Astrocyte (in vitro differentiated cells and primary cell): ENCODE results near the gene ANAPC10. TPM values are rescaled to one million over a fixed set of nuclear protein-coding genes. Genes with fewer than 3 reads are reported as not detected.

Experiments used
- DNase-seq: peaks from one replicate; pipeline ENCODE4 v3.0.0-alpha.2; 2010; ENCODE audit warnings: low read depth
- FAIRE-seq: peaks from 2 replicates; lab custom pipeline; 2011; peaks lifted over from hg19 to GRCh38; lab: Jason Lieb, UNC
- H2AFZ ChIP-seq: 2 replicates; pipeline ENCODE4 v1.6.0; 2012; ENCODE audit warnings: low read depth, low read length, inconsistent platforms
- H3K27ac ChIP-seq: 2 replicates; pipeline ENCODE4 v1.5.1; 2011; ENCODE audit warnings: low read depth, low read length, inconsistent platforms
- H3K27me3 ChIP-seq: 2 replicates; pipeline ENCODE4 v1.6.0; 2011; ENCODE audit warnings: low read length, inconsistent platforms; ENCODE audit not compliant: insufficient read depth
- H3K36me3 ChIP-seq: 2 replicates; pipeline ENCODE4 v1.5.1; 2011; ENCODE audit warnings: low read length, inconsistent platforms; ENCODE audit not compliant: insufficient read depth
- H3K4me1 ChIP-seq: 2 replicates; pipeline ENCODE4 v1.5.1; 2011; ENCODE audit warnings: low read length, inconsistent platforms; ENCODE audit not compliant: insufficient read depth
- H3K4me2 ChIP-seq: 2 replicates; pipeline ENCODE4 v1.6.0; 2012; ENCODE audit warnings: low read length, inconsistent platforms
- H3K4me3 ChIP-seq: 2 replicates; pipeline ENCODE4 v1.5.1; 2011; ENCODE audit warnings: low read depth, mild to moderate bottlenecking, low read length, inconsistent platforms; ENCODE audit not compliant: insufficient read depth
- H3K79me2 ChIP-seq: 2 replicates; pipeline ENCODE4 v1.6.0; 2012; ENCODE audit warnings: mild to moderate bottlenecking, low read length, inconsistent platforms; ENCODE audit not compliant: insufficient read depth
- H3K9ac ChIP-seq: 2 replicates; pipeline ENCODE4 v1.6.0; 2012; ENCODE audit warnings: mild to moderate bottlenecking, low read length, inconsistent platforms
- H3K9me3 ChIP-seq: 2 replicates; pipeline ENCODE4 v1.5.1; 2012; ENCODE audit warnings: low read depth, mild to moderate bottlenecking, low read length, inconsistent platforms; ENCODE audit not compliant: insufficient read depth
- H4K20me1 ChIP-seq: 2 replicates; pipeline ENCODE4 v1.6.0; 2012; ENCODE audit warnings: low read length, inconsistent platforms; ENCODE audit not compliant: insufficient read depth
- H3K27ac Mint-ChIP-seq: one replicate; pipeline ENCODE4 v1.8.0; 2021; ENCODE audit warnings: mild to moderate bottlenecking, mixed read lengths; ENCODE audit not compliant: unreplicated experiment
- H3K27me3 Mint-ChIP-seq: one replicate; pipeline ENCODE4 v1.8.0; 2021; ENCODE audit warnings: low read depth, mixed read lengths; ENCODE audit not compliant: unreplicated experiment
- H3K36me3 Mint-ChIP-seq: one replicate; pipeline ENCODE4 v1.8.0; 2021; ENCODE audit warnings: low read depth, mixed read lengths; ENCODE audit not compliant: unreplicated experiment
- H3K4me1 Mint-ChIP-seq: one replicate; pipeline ENCODE4 v1.8.0; 2021; ENCODE audit warnings: low read depth, mixed read lengths; ENCODE audit not compliant: unreplicated experiment
- H3K4me3 Mint-ChIP-seq: one replicate; pipeline ENCODE4 v1.8.0; 2021; ENCODE audit warnings: mild to moderate bottlenecking, moderate library complexity, mixed read lengths; ENCODE audit not compliant: unreplicated experiment
- H3K9me3 Mint-ChIP-seq: one replicate; pipeline ENCODE4 v1.8.0; 2021; ENCODE audit warnings: mild to moderate bottlenecking, mixed read lengths; ENCODE audit not compliant: unreplicated experiment
- EZH2 ChIP-seq: IDR thresholded peaks from 2 replicates; pipeline ENCODE4 v1.6.1; 2012; ENCODE audit warnings: mild to moderate bottlenecking, low read length, inconsistent platforms; ENCODE audit not compliant: insufficient read depth
- total RNA-seq: library from RNA; stranded (reverse); gene quantifications from 2 replicates; pipeline ENCODE4 v1.2.1, GENCODE V29; 2021
- TF ChIP-seq, protein P1 (sequence below): IDR thresholded peaks from 2 replicates; pipeline ENCODE4 v1.5.1; 2011; ENCODE audit warnings: low read depth, mild to moderate bottlenecking, inconsistent platforms, low read length, moderate library complexity; ENCODE audit not compliant: insufficient read depth

The ANAPC10 gene
- total RNA-seq, 1 donor from 2014 or later, result 19.5 TPM

DNA sequence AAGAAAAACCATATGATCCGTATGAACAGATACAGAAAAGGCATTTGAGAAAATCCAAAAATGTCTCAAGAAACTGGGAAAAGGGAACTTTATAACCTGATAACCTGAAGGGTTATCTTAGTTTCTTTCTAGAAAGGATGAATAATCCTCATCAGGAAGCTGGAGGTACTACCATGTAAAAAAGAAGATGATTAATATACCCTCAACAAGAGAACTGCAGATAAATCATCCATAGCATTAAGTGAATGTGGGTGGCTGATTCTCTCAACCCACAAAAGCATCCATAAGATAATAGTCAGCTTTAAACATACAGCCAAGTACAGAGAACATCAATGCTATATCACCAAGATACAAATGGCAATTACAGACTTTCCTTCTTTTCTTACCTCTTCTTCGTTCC lies 26.4 kb downstream of the ANAPC10 start:
- H3K9me3 Mint-ChIP-seq, result peaks cover 1% of the 10 kb centered on the region
- TF ChIP-seq, protein P1, sequence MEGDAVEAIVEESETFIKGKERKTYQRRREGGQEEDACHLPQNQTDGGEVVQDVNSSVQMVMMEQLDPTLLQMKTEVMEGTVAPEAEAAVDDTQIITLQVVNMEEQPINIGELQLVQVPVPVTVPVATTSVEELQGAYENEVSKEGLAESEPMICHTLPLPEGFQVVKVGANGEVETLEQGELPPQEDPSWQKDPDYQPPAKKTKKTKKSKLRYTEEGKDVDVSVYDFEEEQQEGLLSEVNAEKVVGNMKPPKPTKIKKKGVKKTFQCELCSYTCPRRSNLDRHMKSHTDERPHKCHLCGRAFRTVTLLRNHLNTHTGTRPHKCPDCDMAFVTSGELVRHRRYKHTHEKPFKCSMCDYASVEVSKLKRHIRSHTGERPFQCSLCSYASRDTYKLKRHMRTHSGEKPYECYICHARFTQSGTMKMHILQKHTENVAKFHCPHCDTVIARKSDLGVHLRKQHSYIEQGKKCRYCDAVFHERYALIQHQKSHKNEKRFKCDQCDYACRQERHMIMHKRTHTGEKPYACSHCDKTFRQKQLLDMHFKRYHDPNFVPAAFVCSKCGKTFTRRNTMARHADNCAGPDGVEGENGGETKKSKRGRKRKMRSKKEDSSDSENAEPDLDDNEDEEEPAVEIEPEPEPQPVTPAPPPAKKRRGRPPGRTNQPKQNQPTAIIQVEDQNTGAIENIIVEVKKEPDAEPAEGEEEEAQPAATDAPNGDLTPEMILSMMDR, result no peak
- TF ChIP-seq EZH2, result no peak

DNA sequence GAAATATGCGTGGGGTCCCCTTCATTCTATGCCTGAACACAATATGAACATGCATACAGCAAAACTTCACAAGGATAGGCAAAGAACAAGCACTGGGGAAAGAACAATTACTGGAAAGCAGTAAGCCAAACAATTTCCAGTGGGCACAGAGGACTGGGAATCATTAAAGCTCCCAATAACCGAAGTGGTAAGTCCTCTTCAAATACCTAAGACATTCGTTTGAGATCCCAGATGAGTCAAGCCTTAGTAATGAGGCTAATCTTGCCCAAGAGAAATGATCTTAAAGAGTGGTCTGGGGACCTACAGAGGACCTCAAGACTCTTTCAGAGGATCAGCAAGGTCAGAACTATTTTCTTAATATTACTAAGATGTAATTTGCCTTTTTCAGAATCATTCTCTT lies 28.6 kb downstream of the ANAPC10 start:
- Histone ChIP-seq H3K79me2 (peaks cover 9% of the 10 kb centered on the region), H3K27ac (no peak overlapping the region), H3K9me3 (no peaks in the 10 kb centered on the region), H3K4me3 (no peak overlapping the region), H3K27me3 (no peaks in the 10 kb centered on the region), H3K4me1 (peaks cover 7% of the 10 kb centered on the region), H2AFZ (no peak overlapping the region), H3K9ac (no peak overlapping the region), H3K4me2 (peak overlapping the region; percentile 44), H3K36me3 (no peaks in the 10 kb centered on the region), H4K20me1 (no peaks in the 10 kb centered on the region)
- Mint-ChIP-seq H3K4me3 (no peak overlapping the region), H3K27ac (peak overlapping the region; percentile 37), H3K36me3 (peaks cover 7% of the 10 kb centered on the region), H3K27me3 (no peaks in the 10 kb centered on the region), H3K4me1 (peaks cover 22% of the 10 kb centered on the region), H3K9me3 (no peaks in the 10 kb centered on the region)
- peak; percentile 70 for DNase-seq
- peak; percentile 90 for FAIRE-seq
- no peak for TF ChIP-seq EZH2
- TF ChIP-seq, protein P1, result no peak

More for the DNA sequence above, 26.4 kb downstream of the ANAPC10 start:
- no peaks in the 10 kb centered on the region for H3K9me3 ChIP-seq
- no peak overlapping the region for H3K4me3 Mint-ChIP-seq
- no peak overlapping the region for H3K9ac ChIP-seq
- no peak overlapping the region for H3K27ac ChIP-seq
- no peaks in the 10 kb centered on the region for H4K20me1 ChIP-seq
- peaks cover 7% of the 10 kb centered on the region for H3K4me1 ChIP-seq
- FAIRE-seq (no peak), DNase-seq (no peak)
- H3K4me1 Mint-ChIP-seq, result peaks cover 20% of the 10 kb centered on the region
- H3K79me2 ChIP-seq, result peaks cover 19% of the 10 kb centered on the region
- H3K36me3 ChIP-seq, result no peaks in the 10 kb centered on the region
- H3K27me3 Mint-ChIP-seq, result no peaks in the 10 kb centered on the region
- peaks cover 11% of the 10 kb centered on the region for H3K36me3 Mint-ChIP-seq
- no peaks in the 10 kb centered on the region for H3K27me3 ChIP-seq
- peak overlapping the region; percentile 6 for H3K4me2 ChIP-seq
- no peak overlapping the region for H3K4me3 ChIP-seq
- no peak overlapping the region for H2AFZ ChIP-seq
- H3K27ac Mint-ChIP-seq, result no peak overlapping the region

DNA sequence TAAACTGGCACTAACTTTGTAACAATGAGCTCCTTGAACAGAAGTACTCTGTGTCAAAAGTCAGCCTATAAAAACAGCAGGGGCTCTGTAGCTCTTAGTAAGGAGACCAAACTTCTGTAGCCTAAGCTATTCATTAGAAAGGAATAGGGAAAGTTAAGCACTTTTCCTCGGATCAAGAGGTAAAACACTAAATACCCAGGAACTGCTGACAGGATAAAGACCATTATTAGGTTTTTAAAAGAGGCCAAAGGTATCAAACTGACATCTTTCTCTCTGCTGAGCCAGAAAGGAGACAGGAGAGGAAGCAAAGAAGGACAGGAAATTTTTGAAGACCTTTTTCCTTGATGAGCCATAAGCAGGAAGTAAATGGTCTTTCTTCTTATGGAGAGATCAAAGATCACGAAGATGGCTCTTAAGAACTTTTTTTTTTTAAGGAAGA lies 31.9 kb downstream of the ANAPC10 start:
- H3K4me3 Mint-ChIP-seq, result no peak overlapping the region
- H4K20me1 ChIP-seq, result no peaks in the 10 kb centered on the region
- H3K9ac ChIP-seq, result peak overlapping the region; percentile 18
- peak overlapping the region; percentile 47 for H3K27ac Mint-ChIP-seq
- peak overlapping the region; percentile 6 for H3K4me2 ChIP-seq
- H2AFZ ChIP-seq, result no peak overlapping the region
- FAIRE-seq (peak; percentile 34), DNase-seq (no peak)
- H3K4me1 Mint-ChIP-seq, result peaks cover 19% of the 10 kb centered on the region
- H3K27me3 Mint-ChIP-seq, result no peaks in the 10 kb centered on the region
- peaks cover 7% of the 10 kb centered on the region for H3K36me3 Mint-ChIP-seq
- H3K27me3 ChIP-seq, result no peaks in the 10 kb centered on the region
- no peaks in the 10 kb centered on the region for H3K9me3 ChIP-seq
- no peak overlapping the region for H3K4me3 ChIP-seq
- no peak overlapping the region for H3K27ac ChIP-seq
- TF ChIP-seq, protein P1, result no peak
- no peak for TF ChIP-seq EZH2
- no peaks in the 10 kb centered on the region for H3K9me3 Mint-ChIP-seq
- peaks cover 9% of the 10 kb centered on the region for H3K79me2 ChIP-seq
- peaks cover 7% of the 10 kb centered on the region for H3K4me1 ChIP-seq
- no peaks in the 10 kb centered on the region for H3K36me3 ChIP-seq
